Smooth muscle cell (in vitro differentiated cells): Measurements from ENCODE around the gene GOLGB1. TPM values are rescaled to one million over a fixed set of nuclear protein-coding genes. Genes with fewer than 3 reads are reported as not detected.

Experiments
- DNase-seq: peaks from one replicate; lab custom pipeline; 2025; ENCODE audit not compliant: unreplicated experiment; lab: John Stamatoyannopoulos, UW
- H2AFZ ChIP-seq: fragments of 200-600 bp; sonication (generic); 2 replicates; pipeline ENCODE4 v1.6.0; 2016; ENCODE audit warnings: antibody characterized with exemption, low read depth, mild to moderate bottlenecking
- H3F3A ChIP-seq: fragments of 200-600 bp; sonication (generic); 2 replicates; pipeline ENCODE4 v1.6.0; 2017; ENCODE audit warnings: antibody characterized with exemption, low read depth
- H3K27ac ChIP-seq: fragments of 200-600 bp; sonication (generic); 2 replicates; pipeline ENCODE4 v1.5.1; 2016; ENCODE audit warnings: low read depth, mild to moderate bottlenecking
- H3K27me3 ChIP-seq: fragments of 200-600 bp; sonication (generic); 2 replicates; pipeline ENCODE4 v1.6.1; 2016; ENCODE audit warnings: low read depth, mild to moderate bottlenecking
- H3K36me3 ChIP-seq: fragments of 200-600 bp; sonication (generic); 2 replicates; pipeline ENCODE4 v1.5.1; 2016; ENCODE audit warnings: low read depth
- H3K4me1 ChIP-seq: fragments of 200-600 bp; sonication (generic); 2 replicates; pipeline ENCODE4 v1.5.1; 2016; ENCODE audit warnings: low read depth
- H3K4me2 ChIP-seq: fragments of 200-600 bp; sonication (generic); 2 replicates; pipeline ENCODE4 v1.6.0; 2016; ENCODE audit warnings: mild to moderate bottlenecking
- H3K4me3 ChIP-seq: fragments of 200-600 bp; sonication (generic); 2 replicates; pipeline ENCODE4 v1.5.1; 2016; ENCODE audit warnings: mild to moderate bottlenecking
- H3K79me2 ChIP-seq: fragments of 200-600 bp; sonication (generic); 2 replicates; pipeline ENCODE4 v1.6.0; 2016; ENCODE audit warnings: low read depth, mild to moderate bottlenecking
- H3K9ac ChIP-seq: fragments of 200-600 bp; sonication (generic); 2 replicates; pipeline ENCODE4 v1.6.0; 2016; ENCODE audit warnings: low read depth
- H3K9me3 ChIP-seq: fragments of 200-600 bp; sonication (generic); replicated peaks from 2 replicates; pipeline ENCODE4 v1.5.1; 2016; ENCODE audit warnings: low read depth
- H4K20me1 ChIP-seq: fragments of 200-600 bp; sonication (generic); 2 replicates; pipeline ENCODE4 v1.6.0; 2016; ENCODE audit warnings: low read depth
- CTCF ChIP-seq: fragments of 200-600 bp; sonication (generic); IDR thresholded peaks from 2 replicates; pipeline ENCODE4 v1.5.1; 2017; ENCODE audit warnings: borderline replicate concordance, mild to moderate bottlenecking, antibody characterized with exemption; ENCODE audit not compliant: insufficient read depth, poor library complexity, severe bottlenecking
- WGBS: methylation state at CpG from one replicate; pipeline ENCODE4 v1.1.7; 2016; ENCODE audit warnings: low lambda C conversion rate; 5-methylcytosine and 5-hydroxymethylcytosine counted together
- polyA plus RNA-seq: library from polyadenylated mRNA; unstranded; fragments of >200 nt; fragmentation: Nextera tagmentation; extraction: Ambion mirVana; gene quantifications from 2 replicates; pipeline ENCODE4 v1.2.1, GENCODE V29; 2016
- total RNA-seq: library from RNA; depleted of rRNA; stranded (reverse); fragments of >200 nt; gene quantifications from 2 replicates; pipeline ENCODE4 v1.2.3, GENCODE V29; 2014

Gene GOLGB1
- total and polyA plus RNA-seq, 2 experiments from 2014 or later = 41.9 to 68.5 TPM

- peaks cover 19% of the 10 kb centered on the region for H3K36me3 ChIP-seq
- peaks cover 74% of the 10 kb centered on the region for H3K79me2 ChIP-seq
- no peak for TF ChIP-seq CTCF
- no peaks in the 10 kb centered on the region for H3K9me3 ChIP-seq
- H3K27ac ChIP-seq = peak overlapping the region; percentile 71
- DNase-seq = no peak
- peaks cover 67% of the 10 kb centered on the region for H4K20me1 ChIP-seq
- no peak overlapping the region for H3K4me3 ChIP-seq
- H3K4me2 ChIP-seq = peak overlapping the region; percentile 75
- WGBS = 86% methylated on average over 8 of the region's 8 CpGs
- H3F3A ChIP-seq = no peaks in the 10 kb centered on the region
- no peaks in the 10 kb centered on the region for H3K27me3 ChIP-seq
- H3K9ac ChIP-seq = peak overlapping the region; percentile 43
- peaks cover 20% of the 10 kb centered on the region for H3K4me1 ChIP-seq
- H2AFZ ChIP-seq = no peak overlapping the region
These were observed 18.4 kb downstream of the GOLGB1 start for GRCh38 chr3:121730940-121731687.

- Histone ChIP-seq H2AFZ (no peak overlapping the region), H3K27ac (no peak overlapping the region), H3K27me3 (no peaks in the 10 kb centered on the region), H3K36me3 (peaks cover 62% of the 10 kb centered on the region), H3K4me2 (no peak overlapping the region), H3K79me2 (peaks cover 11% of the 10 kb centered on the region), H3K4me3 (no peak overlapping the region), H4K20me1 (peaks cover 49% of the 10 kb centered on the region), H3K9me3 (no peaks in the 10 kb centered on the region), H3K4me1 (no peaks in the 10 kb centered on the region), H3K9ac (no peak overlapping the region), H3F3A (no peaks in the 10 kb centered on the region)
- WGBS = 100% methylated on average over 1 of the region's 1 CpG
- no peak for TF ChIP-seq CTCF
- DNase-seq = no peak
These were observed 25.4 kb downstream of the GOLGB1 start for GRCh38 chr3:121724130-121724529.

GRCh38 chr3:121723485-121723884 lies 26.1 kb downstream of the GOLGB1 start:
- Histone ChIP-seq H3K9ac (no peak overlapping the region), H3K4me1 (no peaks in the 10 kb centered on the region), H3K9me3 (no peaks in the 10 kb centered on the region), H4K20me1 (peaks cover 44% of the 10 kb centered on the region), H3K36me3 (peaks cover 61% of the 10 kb centered on the region), H2AFZ (no peak overlapping the region), H3F3A (no peaks in the 10 kb centered on the region), H3K4me2 (no peak overlapping the region), H3K79me2 (peaks cover 7% of the 10 kb centered on the region), H3K27me3 (no peaks in the 10 kb centered on the region), H3K27ac (no peak overlapping the region), H3K4me3 (no peak overlapping the region)
- 100% methylated on average over 1 of the region's 1 CpG for WGBS
- DNase-seq = no peak
- TF ChIP-seq CTCF = no peak

- Histone ChIP-seq H3K4me2 (no peak overlapping the region), H3K27me3 (no peaks in the 10 kb centered on the region), H2AFZ (no peak overlapping the region), H4K20me1 (peaks cover 44% of the 10 kb centered on the region), H3K4me1 (no peaks in the 10 kb centered on the region), H3K36me3 (peaks cover 63% of the 10 kb centered on the region), H3K79me2 (no peaks in the 10 kb centered on the region), H3F3A (no peaks in the 10 kb centered on the region), H3K4me3 (no peak overlapping the region), H3K27ac (no peak overlapping the region), H3K9ac (no peak overlapping the region), H3K9me3 (no peaks in the 10 kb centered on the region)
- no peak for TF ChIP-seq CTCF
- 81% methylated on average over 1 of the region's 1 CpG for WGBS
- no peak for DNase-seq
These were observed 27.1 kb downstream of the GOLGB1 start for GRCh38 chr3:121722411-121722810.
